ENCODE data around the gene C5AR2. TPM values are rescaled to one million over a fixed set of nuclear protein-coding genes. Genes with fewer than 3 reads are reported as not detected.
"Not testable (repeated sequence)": the region's sequence is repeated elsewhere in the genome, so short reads cannot be mapped to it uniquely, and the experiment has no call there.

The C5AR2 gene
- polyA plus RNA-seq, 1 of the 3 experiments (the other 2 are of a cell fraction) = not detected

GRCh38 chr19:47381653-47382279, 49.8 kb downstream of the C5AR2 start:
- no peaks in the 10 kb centered on the region for H3K4me1 ChIP-seq (ENCODE audit: control insufficient read depth in 1 of 2, insufficient read depth in 2 of 2, low read depth in 1 of 2, low read length in 1 of 2)
- no peaks in the 10 kb centered on the region for H3K9me2 ChIP-seq
- POLR2A ChIA-PET = no interaction called here
- CTCF ChIA-PET = interaction anchor here (1.3 to 2.4 kb wide), 3 partner anchors 10 to 97 kb away, joined by 4 to 14 read pairs (median 5); no protein-coding TSS in a partner anchor
- H3K4me2 ChIP-seq = no peak overlapping the region
- peaks cover 9% of the 10 kb centered on the region for H3F3A ChIP-seq (replicated peaks; ENCODE audit: insufficient read depth)
- no peaks in the 10 kb centered on the region for H3K79me2 ChIP-seq (ENCODE audit: insufficient read depth)
- H2AFZ ChIP-seq (ENCODE audit: low read depth) = no peak overlapping the region
- no peak overlapping the region for H3K4me3 ChIP-seq (ENCODE audit: low read depth in 2 of 2, low read length in 1 of 2)
- TF ChIP-seq YY1 (IDR thresholded peaks at IDR 0.05; ENCODE audit: low read depth) (no peak), GATA2 (CRISPR knock-in tag; IDR thresholded peaks at IDR 0.05) (no peak), TEAD4 (IDR thresholded peaks at IDR 0.05; ENCODE audit: borderline replicate concordance, insufficient read depth) (no peak), SMC3 (IDR thresholded peaks at IDR 0.05; ENCODE audit: low read depth, low read length) (no peak), POLR2AphosphoS5 (IDR thresholded peaks at IDR 0.05; ENCODE audit: low read depth, low read length) (no peak)
- TF ChIP-seq, protein P1, sequence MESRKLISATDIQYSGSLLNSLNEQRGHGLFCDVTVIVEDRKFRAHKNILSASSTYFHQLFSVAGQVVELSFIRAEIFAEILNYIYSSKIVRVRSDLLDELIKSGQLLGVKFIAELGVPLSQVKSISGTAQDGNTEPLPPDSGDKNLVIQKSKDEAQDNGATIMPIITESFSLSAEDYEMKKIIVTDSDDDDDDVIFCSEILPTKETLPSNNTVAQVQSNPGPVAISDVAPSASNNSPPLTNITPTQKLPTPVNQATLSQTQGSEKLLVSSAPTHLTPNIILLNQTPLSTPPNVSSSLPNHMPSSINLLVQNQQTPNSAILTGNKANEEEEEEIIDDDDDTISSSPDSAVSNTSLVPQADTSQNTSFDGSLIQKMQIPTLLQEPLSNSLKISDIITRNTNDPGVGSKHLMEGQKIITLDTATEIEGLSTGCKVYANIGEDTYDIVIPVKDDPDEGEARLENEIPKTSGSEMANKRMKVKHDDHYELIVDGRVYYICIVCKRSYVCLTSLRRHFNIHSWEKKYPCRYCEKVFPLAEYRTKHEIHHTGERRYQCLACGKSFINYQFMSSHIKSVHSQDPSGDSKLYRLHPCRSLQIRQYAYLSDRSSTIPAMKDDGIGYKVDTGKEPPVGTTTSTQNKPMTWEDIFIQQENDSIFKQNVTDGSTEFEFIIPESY (IDR thresholded peaks at IDR 0.05; ENCODE audit: borderline replicate concordance, low read depth) = no peak
- TF ChIP-seq, protein P2, sequence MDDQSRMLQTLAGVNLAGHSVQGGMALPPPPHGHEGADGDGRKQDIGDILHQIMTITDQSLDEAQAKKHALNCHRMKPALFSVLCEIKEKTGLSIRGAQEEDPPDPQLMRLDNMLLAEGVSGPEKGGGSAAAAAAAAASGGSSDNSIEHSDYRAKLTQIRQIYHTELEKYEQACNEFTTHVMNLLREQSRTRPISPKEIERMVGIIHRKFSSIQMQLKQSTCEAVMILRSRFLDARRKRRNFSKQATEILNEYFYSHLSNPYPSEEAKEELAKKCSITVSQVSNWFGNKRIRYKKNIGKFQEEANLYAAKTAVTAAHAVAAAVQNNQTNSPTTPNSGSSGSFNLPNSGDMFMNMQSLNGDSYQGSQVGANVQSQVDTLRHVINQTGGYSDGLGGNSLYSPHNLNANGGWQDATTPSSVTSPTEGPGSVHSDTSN (IDR thresholded peaks at IDR 0.05) = no peak
- TF ChIP-seq, protein P3, sequence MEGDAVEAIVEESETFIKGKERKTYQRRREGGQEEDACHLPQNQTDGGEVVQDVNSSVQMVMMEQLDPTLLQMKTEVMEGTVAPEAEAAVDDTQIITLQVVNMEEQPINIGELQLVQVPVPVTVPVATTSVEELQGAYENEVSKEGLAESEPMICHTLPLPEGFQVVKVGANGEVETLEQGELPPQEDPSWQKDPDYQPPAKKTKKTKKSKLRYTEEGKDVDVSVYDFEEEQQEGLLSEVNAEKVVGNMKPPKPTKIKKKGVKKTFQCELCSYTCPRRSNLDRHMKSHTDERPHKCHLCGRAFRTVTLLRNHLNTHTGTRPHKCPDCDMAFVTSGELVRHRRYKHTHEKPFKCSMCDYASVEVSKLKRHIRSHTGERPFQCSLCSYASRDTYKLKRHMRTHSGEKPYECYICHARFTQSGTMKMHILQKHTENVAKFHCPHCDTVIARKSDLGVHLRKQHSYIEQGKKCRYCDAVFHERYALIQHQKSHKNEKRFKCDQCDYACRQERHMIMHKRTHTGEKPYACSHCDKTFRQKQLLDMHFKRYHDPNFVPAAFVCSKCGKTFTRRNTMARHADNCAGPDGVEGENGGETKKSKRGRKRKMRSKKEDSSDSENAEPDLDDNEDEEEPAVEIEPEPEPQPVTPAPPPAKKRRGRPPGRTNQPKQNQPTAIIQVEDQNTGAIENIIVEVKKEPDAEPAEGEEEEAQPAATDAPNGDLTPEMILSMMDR (IDR thresholded peaks at IDR 0.05) = no peak
- no peak overlapping the region for H3K27ac ChIP-seq (ENCODE audit: low read depth in 2 of 2, low read length in 1 of 2)
- no peaks in the 10 kb centered on the region for H4K20me1 ChIP-seq (ENCODE audit: insufficient read depth)
- WGBS (ENCODE audit: low lambda C conversion rate) = 93% methylated on average over 3 of the region's 11 CpGs
- peaks cover 0 to 43% of the 10 kb centered on the region in 2 experiments for H3K36me3 ChIP-seq (replicated peaks in 1 of 2; ENCODE audit: control insufficient read depth in 1 of 2, insufficient read depth in 2 of 2, low read length in 1 of 2)
- no peak for DNase-seq
- no peaks in the 10 kb centered on the region for H3K27me3 ChIP-seq (ENCODE audit: insufficient read depth)
- H3K9me3 ChIP-seq = no peaks in the 10 kb centered on the region
- H3K9ac ChIP-seq = no peak overlapping the region

GRCh38 chr19:47383890-47384289, 51.9 kb downstream of the C5AR2 start:
- WGBS (ENCODE audit: low lambda C conversion rate) = 71% methylated on average over 5 of the region's 5 CpGs
- H3K9me3 ChIP-seq; H3K79me2 ChIP-seq (ENCODE audit: insufficient read depth); H3K4me3 ChIP-seq (ENCODE audit: low read depth in 2 of 2, low read length in 1 of 2); H3K27ac ChIP-seq (ENCODE audit: low read depth in 2 of 2, low read length in 1 of 2); H4K20me1 ChIP-seq (ENCODE audit: insufficient read depth); H3K4me2 ChIP-seq; H3K27me3 ChIP-seq (ENCODE audit: insufficient read depth); POLR2A ChIA-PET; H2AFZ ChIP-seq (ENCODE audit: low read depth); H3K4me1 ChIP-seq (ENCODE audit: control insufficient read depth in 1 of 2, insufficient read depth in 2 of 2, low read depth in 1 of 2, low read length in 1 of 2); H3F3A ChIP-seq (replicated peaks; ENCODE audit: insufficient read depth); H3K9ac ChIP-seq; H3K9me2 ChIP-seq; DNase-seq: not testable (repeated sequence)
- CTCF ChIA-PET = interaction anchor here (1.3 to 3.3 kb wide), 2 partner anchors 7 to 35 kb away, joined by 9 to 11 read pairs; partner anchors contain the start of gene DHX34
- peaks cover 0 to 32% of the 10 kb centered on the region in 2 experiments for H3K36me3 ChIP-seq (replicated peaks in 1 of 2; ENCODE audit: control insufficient read depth in 1 of 2, insufficient read depth in 2 of 2, low read length in 1 of 2)

DNA sequence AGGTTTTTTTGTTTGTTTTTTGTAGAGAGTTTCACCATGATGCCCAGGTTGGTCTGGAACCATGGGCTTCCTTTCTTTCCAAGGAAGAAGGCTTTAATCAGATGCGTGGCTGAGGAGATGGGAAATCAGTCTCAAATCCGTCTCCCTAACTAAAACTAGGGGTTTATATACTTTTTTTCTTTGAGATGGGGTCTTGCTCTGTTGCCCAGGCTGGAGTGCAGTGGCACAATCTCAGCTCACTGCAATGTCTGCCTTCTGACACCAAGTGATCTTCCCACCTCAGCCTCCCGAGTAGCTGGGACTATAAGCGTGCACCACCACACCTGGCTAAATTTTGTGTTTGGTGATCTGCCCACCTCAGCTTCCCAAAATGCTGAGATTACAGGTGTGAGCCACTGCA, 52.6 kb downstream of the C5AR2 start:
- H2AFZ ChIP-seq (ENCODE audit: low read depth); H3K4me2 ChIP-seq; H3F3A ChIP-seq (replicated peaks; ENCODE audit: insufficient read depth); POLR2A ChIA-PET; H3K4me1 ChIP-seq (ENCODE audit: control insufficient read depth in 1 of 2, insufficient read depth in 2 of 2, low read depth in 1 of 2, low read length in 1 of 2); H3K27ac ChIP-seq (ENCODE audit: low read depth in 2 of 2, low read length in 1 of 2); H3K79me2 ChIP-seq (ENCODE audit: insufficient read depth); H4K20me1 ChIP-seq (ENCODE audit: insufficient read depth); H3K9ac ChIP-seq; H3K4me3 ChIP-seq (ENCODE audit: low read depth in 2 of 2, low read length in 1 of 2); DNase-seq; H3K9me2 ChIP-seq; H3K27me3 ChIP-seq (ENCODE audit: insufficient read depth); H3K9me3 ChIP-seq: not testable (repeated sequence)
- peaks cover 0 to 27% of the 10 kb centered on the region in 2 experiments for H3K36me3 ChIP-seq (replicated peaks in 1 of 2; ENCODE audit: control insufficient read depth in 1 of 2, insufficient read depth in 2 of 2, low read length in 1 of 2)
- WGBS (ENCODE audit: low lambda C conversion rate) = 35% methylated on average over 4 of the region's 4 CpGs
- CTCF ChIA-PET = interaction anchor here (3.3 kb wide), 1 partner anchor 35 kb away, joined by 11 read pairs; the partner anchor contains the start of gene DHX34

DNA sequence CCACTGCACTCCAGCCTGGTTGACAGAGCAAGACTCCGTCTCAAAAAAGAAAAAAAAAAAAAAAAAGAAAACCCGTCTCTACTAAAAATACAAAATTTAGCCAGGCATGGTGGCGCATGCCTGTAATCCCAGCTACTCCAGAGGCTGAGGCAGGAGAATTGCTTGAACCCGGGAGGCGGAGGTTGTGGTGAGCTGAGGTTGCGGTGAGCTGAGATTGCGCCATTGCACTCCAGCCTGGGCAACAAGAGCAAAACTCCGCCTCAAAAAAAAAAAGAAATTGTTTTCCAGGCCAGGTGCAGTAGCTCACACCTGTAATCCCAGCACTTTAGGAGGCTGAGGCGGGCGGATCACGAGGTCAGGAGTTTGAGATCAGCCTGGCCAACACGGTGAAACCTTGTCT, 54.6 kb downstream of the C5AR2 start:
- H3K27me3 ChIP-seq (ENCODE audit: insufficient read depth); H3K4me1 ChIP-seq (ENCODE audit: control insufficient read depth in 1 of 2, insufficient read depth in 2 of 2, low read depth in 1 of 2, low read length in 1 of 2); H3K36me3 ChIP-seq (replicated peaks in 1 of 2; ENCODE audit: control insufficient read depth in 1 of 2, insufficient read depth in 2 of 2, low read length in 1 of 2); H2AFZ ChIP-seq (ENCODE audit: low read depth); H3K9ac ChIP-seq; H3F3A ChIP-seq (replicated peaks; ENCODE audit: insufficient read depth); DNase-seq; H3K4me3 ChIP-seq (ENCODE audit: low read depth in 2 of 2, low read length in 1 of 2); H3K9me2 ChIP-seq; H3K27ac ChIP-seq (ENCODE audit: low read depth in 2 of 2, low read length in 1 of 2); H4K20me1 ChIP-seq (ENCODE audit: insufficient read depth); H3K4me2 ChIP-seq; POLR2A ChIA-PET; H3K9me3 ChIP-seq; H3K79me2 ChIP-seq (ENCODE audit: insufficient read depth): not testable (repeated sequence)
- CTCF ChIA-PET = interaction anchor here (0.6 to 3.3 kb wide), 3 partner anchors 37 to 321 kb away, joined by 3 to 11 read pairs (median 3); partner anchors contain the start of gene DHX34
- 87% methylated on average over 12 of the region's 12 CpGs for WGBS (ENCODE audit: low lambda C conversion rate)

All from SK-N-SH (cell line).